GM18868 (cell line): Measurements from ENCODE around the gene RALY.

ENCODE experiments used
- ATAC-seq: cut with Tn5 transposase; IDR thresholded peaks from one replicate; pipeline ENCODE4 v1.9.1; 2021; ENCODE audit warnings: mild to moderate bottlenecking, moderate library complexity; ENCODE audit not compliant: unreplicated experiment

Gene RALY

GRCh38 chr20:34045930-34046725, 52.4 kb downstream of the RALY start:
- no peak for ATAC-seq

GRCh38 chr20:34047010-34047687, 53.4 kb downstream of the RALY start:
- ATAC-seq: no peak

GRCh38 chr20:34047917-34048316, 54.2 kb downstream of the RALY start:
- ATAC-seq: no peak

- no peak for ATAC-seq
These were observed 55.7 kb downstream of the RALY start for GRCh38 chr20:34049389-34049788.

GRCh38 chr20:34049897-34050695, 56.4 kb downstream of the RALY start:
- ATAC-seq: no peak

- ATAC-seq: no peak
These were observed 58.7 kb downstream of the RALY start for GRCh38 chr20:34052414-34052813.

GRCh38 chr20:34055290-34055689, 61.6 kb downstream of the RALY start:
- ATAC-seq: no peak

- ATAC-seq: no peak
These were observed 65.1 kb downstream of the RALY start for GRCh38 chr20:34058831-34059230.

- no peak for ATAC-seq
These were observed 67.3 kb downstream of the RALY start for GRCh38 chr20:34060970-34061369.

- peak; percentile 67 for ATAC-seq
These were observed 68.0 kb downstream of the RALY start for GRCh38 chr20:34061695-34062094.

GRCh38 chr20:34062570-34063482, 69.1 kb downstream of the RALY start:
- no peak for ATAC-seq

GRCh38 chr20:34064286-34064685, 70.6 kb downstream of the RALY start:
- ATAC-seq: no peak

- ATAC-seq: no peak
These were observed 71.5 kb downstream of the RALY start for GRCh38 chr20:34065260-34065659.

- ATAC-seq: no peak
These were observed 72.9 kb downstream of the RALY start for GRCh38 chr20:34066476-34067090.

- ATAC-seq: no peak
These were observed 74.3 kb downstream of the RALY start for GRCh38 chr20:34068001-34068400.

- no peak for ATAC-seq
These were observed 75.8 kb downstream of the RALY start for GRCh38 chr20:34069341-34070078.

- ATAC-seq: no peak
These were observed 76.3 kb downstream of the RALY start for GRCh38 chr20:34070079-34070439.

GRCh38 chr20:34070859-34071258, 77.1 kb downstream of the RALY start:
- ATAC-seq: no peak

- no peak for ATAC-seq
These were observed 78.4 kb downstream of the RALY start for GRCh38 chr20:34072076-34072475.

GRCh38 chr20:34072778-34073177, 79.1 kb downstream of the RALY start:
- ATAC-seq: no peak
